ENCODE data around the gene MEG3. TPM values are rescaled to one million over a fixed set of nuclear protein-coding genes. Genes with fewer than 3 reads are reported as not detected.

Gene MEG3
- total RNA-seq, 2 donors from 2014 or later, result 6.5 to 9.5 TPM

GRCh38 chr14:100834082-100834793 lies 8.3 kb downstream of the MEG3 start:
- Histone ChIP-seq H3K9me3 (no peaks in the 10 kb centered on the region), H3K4me1 (no peaks in the 10 kb centered on the region), H3K36me3 (no peaks in the 10 kb centered on the region), H3K4me3 (no peak overlapping the region), H3K27ac (no peak overlapping the region), H3K27me3 (no peaks in the 10 kb centered on the region)
- DNase-seq (ENCODE audit: low spot score), result no peak
- TF ChIP-seq, protein P1, sequence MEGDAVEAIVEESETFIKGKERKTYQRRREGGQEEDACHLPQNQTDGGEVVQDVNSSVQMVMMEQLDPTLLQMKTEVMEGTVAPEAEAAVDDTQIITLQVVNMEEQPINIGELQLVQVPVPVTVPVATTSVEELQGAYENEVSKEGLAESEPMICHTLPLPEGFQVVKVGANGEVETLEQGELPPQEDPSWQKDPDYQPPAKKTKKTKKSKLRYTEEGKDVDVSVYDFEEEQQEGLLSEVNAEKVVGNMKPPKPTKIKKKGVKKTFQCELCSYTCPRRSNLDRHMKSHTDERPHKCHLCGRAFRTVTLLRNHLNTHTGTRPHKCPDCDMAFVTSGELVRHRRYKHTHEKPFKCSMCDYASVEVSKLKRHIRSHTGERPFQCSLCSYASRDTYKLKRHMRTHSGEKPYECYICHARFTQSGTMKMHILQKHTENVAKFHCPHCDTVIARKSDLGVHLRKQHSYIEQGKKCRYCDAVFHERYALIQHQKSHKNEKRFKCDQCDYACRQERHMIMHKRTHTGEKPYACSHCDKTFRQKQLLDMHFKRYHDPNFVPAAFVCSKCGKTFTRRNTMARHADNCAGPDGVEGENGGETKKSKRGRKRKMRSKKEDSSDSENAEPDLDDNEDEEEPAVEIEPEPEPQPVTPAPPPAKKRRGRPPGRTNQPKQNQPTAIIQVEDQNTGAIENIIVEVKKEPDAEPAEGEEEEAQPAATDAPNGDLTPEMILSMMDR (IDR thresholded peaks at IDR 0.05), result no peak

DNA sequence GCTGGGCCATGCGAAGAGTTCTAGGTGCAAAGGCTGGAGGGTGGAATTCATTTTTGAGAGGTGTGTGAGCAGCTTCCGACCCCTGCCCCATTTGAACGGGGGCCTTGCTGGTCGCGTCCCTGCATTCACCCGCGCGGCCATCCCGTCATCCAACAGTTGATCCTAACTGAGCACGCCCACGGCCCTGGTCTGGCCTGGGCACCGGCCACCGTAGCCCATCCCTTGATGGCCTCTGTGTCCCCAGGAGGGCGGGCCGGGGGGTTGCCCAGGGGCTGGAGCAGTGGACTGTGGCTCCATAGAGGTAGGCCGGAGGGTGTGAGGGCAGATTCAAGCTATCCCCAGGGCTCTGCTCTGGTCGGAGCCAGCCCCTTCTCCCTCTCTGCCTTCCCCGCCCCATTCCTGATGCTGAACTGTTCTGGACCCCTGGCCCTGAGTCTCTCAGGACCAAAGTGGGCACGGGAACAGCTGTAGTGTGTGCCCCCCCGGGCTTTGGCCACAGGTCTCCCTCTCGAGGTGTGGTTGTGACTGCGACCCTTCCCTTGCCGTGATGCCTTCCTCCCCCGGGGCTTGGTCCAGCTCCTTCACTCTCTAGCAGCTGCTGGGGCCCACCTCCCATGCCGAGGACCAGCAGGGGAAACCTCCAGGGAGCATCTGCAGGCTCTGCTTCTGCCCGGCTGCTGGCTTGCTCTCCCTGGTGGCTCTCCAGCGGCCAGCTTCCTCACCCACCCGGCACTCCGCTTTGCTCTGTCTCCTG lies 9.1 kb downstream of the MEG3 start:
- TF ChIP-seq, protein P1 (IDR thresholded peaks at IDR 0.05), result no peak
- H3K9me3 ChIP-seq, result no peaks in the 10 kb centered on the region
- no peak overlapping the region for H3K27ac ChIP-seq
- no peaks in the 10 kb centered on the region for H3K4me1 ChIP-seq
- H3K27me3 ChIP-seq, result no peaks in the 10 kb centered on the region
- DNase-seq (ENCODE audit: low spot score), result no peak
- H3K4me3 ChIP-seq, result no peak overlapping the region
- no peaks in the 10 kb centered on the region for H3K36me3 ChIP-seq

DNA sequence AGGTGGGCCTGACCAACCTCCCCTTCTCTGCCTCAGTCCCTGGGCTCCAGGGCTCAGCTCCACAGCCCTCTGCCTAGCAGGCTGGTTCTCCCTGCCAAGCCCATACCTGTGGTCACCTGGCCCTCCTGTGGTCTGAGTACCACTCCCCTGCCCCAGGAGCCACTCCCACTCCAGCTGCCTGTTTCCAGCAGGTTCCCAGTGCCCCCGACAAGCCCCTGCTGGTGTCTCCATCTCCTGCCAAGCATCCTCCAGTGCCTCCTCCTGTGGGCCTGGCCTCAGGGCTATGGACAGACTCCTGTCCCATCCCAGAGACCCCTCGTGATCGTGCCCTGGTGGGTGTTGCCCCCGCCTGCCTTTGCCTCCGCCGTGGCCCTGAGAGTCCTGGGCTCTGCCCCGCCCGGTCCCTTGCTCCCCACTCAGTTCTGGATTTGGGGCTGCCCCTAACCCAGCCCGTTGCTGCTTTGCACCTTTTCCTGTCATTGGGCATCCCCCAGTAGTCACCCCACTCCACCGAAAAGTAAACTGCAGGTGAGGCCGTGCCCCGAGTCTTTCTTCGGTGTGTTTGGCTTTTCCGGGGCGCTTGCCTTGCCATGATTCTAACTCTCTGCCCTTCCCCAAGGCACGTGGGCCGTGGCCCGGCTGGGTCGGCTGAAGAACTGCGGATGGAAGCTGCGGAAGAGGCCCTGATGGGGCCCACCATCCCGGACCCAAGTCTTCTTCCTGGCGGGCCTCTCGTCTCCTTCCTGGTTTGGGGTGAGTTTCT lies 9.8 kb downstream of the MEG3 start:
- DNase-seq (ENCODE audit: low spot score), result no peak
- Histone ChIP-seq H3K27ac (no peak overlapping the region), H3K4me3 (no peak overlapping the region), H3K4me1 (no peaks in the 10 kb centered on the region), H3K9me3 (no peaks in the 10 kb centered on the region), H3K27me3 (no peaks in the 10 kb centered on the region), H3K36me3 (no peaks in the 10 kb centered on the region)
- TF ChIP-seq, protein P1 (IDR thresholded peaks at IDR 0.05), result no peak

- Histone ChIP-seq H3K9me3 (no peaks in the 10 kb centered on the region), H3K27ac (no peak overlapping the region), H3K27me3 (no peaks in the 10 kb centered on the region), H3K36me3 (no peaks in the 10 kb centered on the region), H3K4me3 (no peak overlapping the region), H3K4me1 (no peaks in the 10 kb centered on the region)
- no peak for DNase-seq (ENCODE audit: low spot score)
- TF ChIP-seq, protein P1 (IDR thresholded peaks at IDR 0.05), result no peak
These were observed 10.4 kb downstream of the MEG3 start for GRCh38 chr14:100836311-100836805.

- H3K27ac ChIP-seq, result no peak overlapping the region
- H3K4me3 ChIP-seq, result no peak overlapping the region
- no peaks in the 10 kb centered on the region for H3K4me1 ChIP-seq
- TF ChIP-seq, protein P1 (IDR thresholded peaks at IDR 0.05), result no peak
- DNase-seq (ENCODE audit: low spot score), result no peak
- no peaks in the 10 kb centered on the region for H3K9me3 ChIP-seq
- H3K36me3 ChIP-seq, result no peaks in the 10 kb centered on the region
- no peaks in the 10 kb centered on the region for H3K27me3 ChIP-seq
These were observed 11.3 kb downstream of the MEG3 start for GRCh38 chr14:100836941-100837804.
